ENCODE results near the gene CCDC92. TPM values are rescaled to one million over a fixed set of nuclear protein-coding genes. Genes with fewer than 3 reads are reported as not detected.
"Not testable (repeated sequence)": the region's sequence is repeated elsewhere in the genome, so short reads cannot be mapped to it uniquely, and the experiment has no call there.

The CCDC92 gene
- polyA plus RNA-seq, 3 donors = 4.4 to 11.6 (median 5.5) TPM

GRCh38 chr12:123914726-123915333 lies 57.8 kb downstream of the CCDC92 start:
- no peaks in the 10 kb centered on the region for H3K79me2 ChIP-seq (ENCODE audit: insufficient read depth, low read length)
- no peaks in the 10 kb centered on the region for H3K4me1 Mint-ChIP-seq
- intact Hi-C loops (cut with micrococcal nuclease) = no loop called here
- no peaks in the 10 kb centered on the region for H3K36me3 Mint-ChIP-seq
- DNase-seq = no peak
- peaks cover 1 to 3% (median 3%) of the 10 kb centered on the region in 3 donors for H3K27me3 Mint-ChIP-seq (ENCODE audit: low read depth in 3 of 3)
- 84% methylated on average over 12 of the region's 20 CpGs for WGBS (ENCODE audit: insufficient coverage)
- H3K36me3 ChIP-seq (replicated peaks in 1 of 2; ENCODE audit: control insufficient read depth in 1 of 2, insufficient read depth in 2 of 2, low read length in 2 of 2) = no peaks in the 10 kb centered on the region
- H3K27ac ChIP-seq (ENCODE audit: low read depth in 1 of 2, low read length in 2 of 2) = no peak overlapping the region
- H3K4me2 ChIP-seq (replicated peaks; ENCODE audit: extremely low read depth, low read length, poor library complexity, severe bottlenecking) = no peak overlapping the region
- no peak overlapping the region for H3K4me3 Mint-ChIP-seq
- H4K20me1 ChIP-seq (ENCODE audit: insufficient read depth, low read length) = no peaks in the 10 kb centered on the region
- no peak overlapping the region for H2AFZ ChIP-seq (ENCODE audit: insufficient read depth, low read depth, low read length, poor library complexity, severe bottlenecking)
- H3K9me3 ChIP-seq (replicated peaks in 1 of 2; ENCODE audit: control insufficient read depth in 1 of 2, insufficient read depth in 1 of 2, low read length in 2 of 2) = no peaks in the 10 kb centered on the region
- TF ChIP-seq CTCF (IDR thresholded peaks at IDR 0.05) = no peak
- H3K9me3 Mint-ChIP-seq = peaks cover 0 to 1% (median 0%) of the 10 kb centered on the region in 7 donors
- H3K9ac ChIP-seq (ENCODE audit: insufficient read depth, low read length, poor library complexity, severe bottlenecking) = no peak overlapping the region
- no peaks in the 10 kb centered on the region for H3K4me1 ChIP-seq (ENCODE audit: control insufficient read depth in 1 of 2, insufficient read depth in 2 of 2, low read length in 2 of 2)
- no peak overlapping the region for H3K4me3 ChIP-seq (replicated peaks in 1 of 3; ENCODE audit: low read depth in 2 of 3, low read length in 3 of 3)
- H3K27ac Mint-ChIP-seq = no peak overlapping the region
- no peaks in the 10 kb centered on the region for H3K27me3 ChIP-seq (ENCODE audit: control insufficient read depth in 2 of 2, insufficient read depth in 2 of 2, low read length in 2 of 2)

- H3K27ac Mint-ChIP-seq = no peak overlapping the region
- no peak for TF ChIP-seq CTCF (IDR thresholded peaks at IDR 0.05)
- intact Hi-C loops (cut with micrococcal nuclease) = no loop called here
- no peak for DNase-seq
- Histone ChIP-seq H3K9ac (ENCODE audit: insufficient read depth, low read length, poor library complexity, severe bottlenecking) (no peak overlapping the region), H3K27ac (ENCODE audit: low read depth in 1 of 2, low read length in 2 of 2) (no peak overlapping the region), H4K20me1 (ENCODE audit: insufficient read depth, low read length) (no peaks in the 10 kb centered on the region), H3K4me2 (replicated peaks; ENCODE audit: extremely low read depth, low read length, poor library complexity, severe bottlenecking) (no peak overlapping the region), H3K36me3 (replicated peaks in 1 of 2; ENCODE audit: control insufficient read depth in 1 of 2, insufficient read depth in 2 of 2, low read length in 2 of 2) (no peaks in the 10 kb centered on the region), H2AFZ (ENCODE audit: insufficient read depth, low read depth, low read length, poor library complexity, severe bottlenecking) (no peak overlapping the region), H3K4me3 (replicated peaks in 1 of 3; ENCODE audit: low read depth in 2 of 3, low read length in 3 of 3) (no peak overlapping the region), H3K4me1 (ENCODE audit: control insufficient read depth in 1 of 2, insufficient read depth in 2 of 2, low read length in 2 of 2) (no peaks in the 10 kb centered on the region), H3K9me3 (replicated peaks in 1 of 2; ENCODE audit: control insufficient read depth in 1 of 2, insufficient read depth in 1 of 2, low read length in 2 of 2) (no peaks in the 10 kb centered on the region), H3K79me2 (ENCODE audit: insufficient read depth, low read length) (no peaks in the 10 kb centered on the region), H3K27me3 (ENCODE audit: control insufficient read depth in 2 of 2, insufficient read depth in 2 of 2, low read length in 2 of 2) (no peaks in the 10 kb centered on the region)
- 83% methylated on average over 20 of the region's 25 CpGs for WGBS (ENCODE audit: insufficient coverage)
- peaks cover 0 to 1% (median 0%) of the 10 kb centered on the region in 7 donors for H3K9me3 Mint-ChIP-seq
- no peak overlapping the region for H3K4me3 Mint-ChIP-seq
- no peaks in the 10 kb centered on the region for H3K4me1 Mint-ChIP-seq
- peaks cover 3% of the 10 kb centered on the region in 3 donors for H3K27me3 Mint-ChIP-seq (ENCODE audit: low read depth in 3 of 3)
- H3K36me3 Mint-ChIP-seq = no peaks in the 10 kb centered on the region
These were observed 59.9 kb downstream of the CCDC92 start for GRCh38 chr12:123912415-123913380.

GRCh38 chr12:123911672-123912409 lies 60.8 kb downstream of the CCDC92 start:
- H3K36me3 ChIP-seq (replicated peaks in 1 of 2; ENCODE audit: control insufficient read depth in 1 of 2, insufficient read depth in 2 of 2, low read length in 2 of 2); H3K4me2 ChIP-seq (replicated peaks; ENCODE audit: extremely low read depth, low read length, poor library complexity, severe bottlenecking); DNase-seq; H3K27me3 ChIP-seq (ENCODE audit: control insufficient read depth in 2 of 2, insufficient read depth in 2 of 2, low read length in 2 of 2); H3K27ac Mint-ChIP-seq; H3K36me3 Mint-ChIP-seq; H3K27ac ChIP-seq (ENCODE audit: low read depth in 1 of 2, low read length in 2 of 2); H3K27me3 Mint-ChIP-seq (ENCODE audit: low read depth in 3 of 3); H3K9ac ChIP-seq (ENCODE audit: insufficient read depth, low read length, poor library complexity, severe bottlenecking); H2AFZ ChIP-seq (ENCODE audit: insufficient read depth, low read depth, low read length, poor library complexity, severe bottlenecking); H3K4me1 Mint-ChIP-seq; H3K79me2 ChIP-seq (ENCODE audit: insufficient read depth, low read length); H3K9me3 ChIP-seq (replicated peaks in 1 of 2; ENCODE audit: control insufficient read depth in 1 of 2, insufficient read depth in 1 of 2, low read length in 2 of 2); H3K4me1 ChIP-seq (ENCODE audit: control insufficient read depth in 1 of 2, insufficient read depth in 2 of 2, low read length in 2 of 2); intact Hi-C loops (cut with micrococcal nuclease); H3K9me3 Mint-ChIP-seq; H4K20me1 ChIP-seq (ENCODE audit: insufficient read depth, low read length); H3K4me3 ChIP-seq (replicated peaks in 1 of 3; ENCODE audit: low read depth in 2 of 3, low read length in 3 of 3); H3K4me3 Mint-ChIP-seq: not testable (repeated sequence)
- no CpG with 5 or more reads among the region's 9 CpGs for WGBS (ENCODE audit: insufficient coverage)

All from CD14-positive monocyte (primary cell).